GM21515 (cell line): ENCODE results near the gene HOXB2.

Experiments used
- ATAC-seq: cut with Tn5 transposase; IDR thresholded peaks from one replicate; pipeline ENCODE4 v1.9.1; 2021; ENCODE audit not compliant: unreplicated experiment

HOXB2 gene

GRCh38 chr17:48494335-48494734 lies 50.6 kb downstream of the HOXB2 start:
- no peak for ATAC-seq
